HEK293 (cell line): ENCODE results near the gene OR56B1.

ENCODE experiments used
- CTCF ChIA-PET: fragments of 350-600 bp; formaldehyde crosslinking; extraction: SDS; loops from one replicate; lab custom pipeline; 2021; ENCODE audit warnings: antibody characterized with exemption; lab: Yijun Ruan, JAX
- POLR2A ChIA-PET: fragments of 300-600 bp; formaldehyde crosslinking; extraction: SDS; loops from one replicate; lab custom pipeline; 2020; ENCODE audit warnings: antibody characterized with exemption, inconsistent platforms; lab: Yijun Ruan, JAX
- H3K27ac ChIP-seq: fragments of 200-500 bp; sonication (Bioruptor generic); 2 replicates; pipeline ENCODE4 v1.5.1; 2014; ENCODE audit warnings: low read depth, low read length, control low read depth, inconsistent platforms; ENCODE audit errors: extremely low read depth
- H3K36me3 ChIP-seq, 2 experiments: fragments of 200-500 bp in 1 of 2; sonication (Bioruptor generic) in 1 of 2; 1 replicate in 1 of 2; 2 replicates in 1 of 2; pipeline ENCODE4 v1.5.1; 2014 to 2017; ENCODE audit warnings: inconsistent platforms in 2 of 2, low read length in 2 of 2; ENCODE audit not compliant: control insufficient read depth in 2 of 2, insufficient read depth in 1 of 2
- H3K4me1 ChIP-seq: fragments of 200-500 bp; sonication (Bioruptor generic); 2 replicates; pipeline ENCODE4 v1.5.1; 2014; ENCODE audit warnings: mild to moderate bottlenecking, low read length, inconsistent platforms; ENCODE audit not compliant: control insufficient read depth, insufficient read depth
- H3K4me3 ChIP-seq: 2 replicates; pipeline ENCODE4 v1.5.1; 2011; ENCODE audit warnings: low read depth, mild to moderate bottlenecking, control low read depth, low read length, moderate library complexity
- H3K9me3 ChIP-seq: fragments of 200-500 bp; sonication (Bioruptor generic); 2 replicates; pipeline ENCODE4 v1.5.1; 2014; ENCODE audit warnings: low read depth, low read length, inconsistent platforms; ENCODE audit not compliant: control insufficient read depth, insufficient read depth
- FEZF1 ChIP-seq: fragments of 450-650 bp; formaldehyde crosslinking; IDR thresholded peaks from 2 replicates; pipeline ENCODE4 v1.5.1; 2016; ENCODE audit warnings: missing biosample characterization, missing genetic modification characterization
- GLI4 ChIP-seq: fragments of 450-650 bp; formaldehyde crosslinking; IDR thresholded peaks from 2 replicates; pipeline ENCODE4 v1.5.1; 2016; ENCODE audit warnings: missing biosample characterization, missing genetic modification characterization
- IKZF3 ChIP-seq: fragments of 450-650 bp; IDR thresholded peaks from 2 replicates; pipeline ENCODE4 v1.5.0; 2018; ENCODE audit warnings: missing biosample characterization, mild to moderate bottlenecking, missing genetic modification characterization, moderate library complexity
- MZF1 ChIP-seq: fragments of 450-650 bp; formaldehyde crosslinking; IDR thresholded peaks from 2 replicates; pipeline ENCODE4 v1.5.1; 2017; ENCODE audit warnings: missing biosample characterization, missing genetic modification characterization, borderline replicate concordance
- OSR2 ChIP-seq: fragments of 450-650 bp; formaldehyde crosslinking; IDR thresholded peaks from 2 replicates; pipeline ENCODE4 v1.5.1; 2016; ENCODE audit warnings: missing biosample characterization, missing genetic modification characterization
- REPIN1 ChIP-seq: fragments of 450-650 bp; formaldehyde crosslinking; IDR thresholded peaks from 2 replicates; pipeline ENCODE4 v1.5.1; 2017; ENCODE audit warnings: missing biosample characterization, missing genetic modification characterization, low read depth
- ZBTB21 ChIP-seq: fragments of 450-650 bp; formaldehyde crosslinking; IDR thresholded peaks from 2 replicates; pipeline ENCODE4 v1.5.1; 2017; ENCODE audit warnings: missing biosample characterization, missing genetic modification characterization
- ZFP41 ChIP-seq: fragments of 450-650 bp; formaldehyde crosslinking; IDR thresholded peaks from 2 replicates; pipeline ENCODE4 v1.5.1; 2016; ENCODE audit warnings: missing biosample characterization, missing genetic modification characterization, borderline replicate concordance
- ZIC2 ChIP-seq: fragments of 450-650 bp; formaldehyde crosslinking; IDR thresholded peaks from 2 replicates; pipeline ENCODE4 v1.5.1; 2016; ENCODE audit warnings: missing biosample characterization, missing genetic modification characterization
- ZNF24 ChIP-seq: fragments of 450-650 bp; formaldehyde crosslinking; IDR thresholded peaks from 2 replicates; pipeline ENCODE4 v1.5.1; 2016; ENCODE audit warnings: missing biosample characterization, missing genetic modification characterization
- ZNF274 ChIP-seq, 2 experiments: fragments of 200-500 bp in 1 of 2; fragments of 450-650 bp in 1 of 2; sonication (Bioruptor generic) in 1 of 2; formaldehyde crosslinking in 1 of 2; IDR thresholded peaks; 2 replicates each; pipeline versions ENCODE4 v1.5.1 to v1.6.1; 2014 to 2016; ENCODE audit warnings: borderline replicate concordance in 1 of 2, inconsistent platforms in 1 of 2, low read length in 1 of 2, missing biosample characterization in 1 of 2, missing genetic modification characterization in 1 of 2
- ZNF280C ChIP-seq: fragments of 450-650 bp; formaldehyde crosslinking; IDR thresholded peaks from 2 replicates; pipeline ENCODE4 v1.5.1; 2016; ENCODE audit warnings: missing biosample characterization, missing genetic modification characterization
- ZNF394 ChIP-seq: fragments of 450-650 bp; formaldehyde crosslinking; IDR thresholded peaks from 2 replicates; pipeline ENCODE4 v1.5.1; 2016; ENCODE audit warnings: missing biosample characterization, missing genetic modification characterization, mild to moderate bottlenecking, moderate library complexity, borderline replicate concordance
- ZNF416 ChIP-seq: fragments of 450-650 bp; formaldehyde crosslinking; IDR thresholded peaks from 2 replicates; pipeline ENCODE4 v1.5.1; 2016; ENCODE audit warnings: missing biosample characterization, missing genetic modification characterization
- ZNF423 ChIP-seq: fragments of 450-650 bp; formaldehyde crosslinking; IDR thresholded peaks from 2 replicates; pipeline ENCODE4 v1.5.1; 2016; ENCODE audit warnings: missing biosample characterization, missing genetic modification characterization
- ZNF521 ChIP-seq: fragments of 450-650 bp; formaldehyde crosslinking; IDR thresholded peaks from 2 replicates; pipeline ENCODE4 v1.5.1; 2017; ENCODE audit warnings: missing biosample characterization, mild to moderate bottlenecking, missing genetic modification characterization
- ZNF596 ChIP-seq: fragments of 450-650 bp; IDR thresholded peaks from 2 replicates; pipeline ENCODE4 v1.5.0; 2018; ENCODE audit warnings: missing biosample characterization, mild to moderate bottlenecking, missing genetic modification characterization, moderate library complexity
- ZNF621 ChIP-seq: fragments of 450-650 bp; formaldehyde crosslinking; IDR thresholded peaks from 2 replicates; pipeline ENCODE4 v1.5.1; 2017; ENCODE audit warnings: missing biosample characterization, missing genetic modification characterization
- ZNF677 ChIP-seq: fragments of 450-650 bp; IDR thresholded peaks from 2 replicates; pipeline ENCODE4 v1.5.0; 2018; ENCODE audit warnings: missing biosample characterization, mild to moderate bottlenecking, missing genetic modification characterization, moderate library complexity
- ZNF704 ChIP-seq: fragments of 450-650 bp; formaldehyde crosslinking; IDR thresholded peaks from 2 replicates; pipeline ENCODE4 v1.5.1; 2016; ENCODE audit warnings: missing biosample characterization, missing genetic modification characterization
- TF ChIP-seq, protein P1 (sequence below): fragments of 450-650 bp; formaldehyde crosslinking; IDR thresholded peaks from 2 replicates; pipeline ENCODE4 v1.5.1; 2017; ENCODE audit warnings: missing biosample characterization, missing genetic modification characterization
- TF ChIP-seq, protein P2 (sequence below): fragments of 450-650 bp; formaldehyde crosslinking; optimal IDR thresholded peaks from 2 replicates; pipeline ENCODE3; 2016; ENCODE audit warnings: missing biosample characterization, mild to moderate bottlenecking, missing genetic modification characterization

Gene OR56B1

DNA sequence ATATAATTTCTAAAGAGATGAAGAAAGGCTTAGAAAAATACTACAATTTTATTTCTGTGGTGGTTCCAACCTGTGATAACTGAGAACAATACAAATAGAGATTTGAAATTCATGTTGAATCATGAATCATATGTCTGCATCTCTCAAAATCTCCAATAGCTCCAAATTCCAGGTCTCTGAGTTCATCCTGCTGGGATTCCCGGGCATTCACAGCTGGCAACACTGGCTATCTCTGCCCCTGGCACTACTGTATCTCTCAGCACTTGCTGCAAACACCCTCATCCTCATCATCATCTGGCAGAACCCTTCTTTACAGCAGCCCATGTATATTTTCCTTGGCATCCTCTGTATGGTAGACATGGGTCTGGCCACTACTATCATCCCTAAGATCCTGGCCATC, at the start of gene OR56B1:
OR56B1 (plus strand) TSS at position 53 of the 400 bp plus-strand sequence; CDS start at position 122, 69 bp downstream.
- Histone ChIP-seq H3K36me3 (no peaks in the 10 kb centered on the region), H3K4me1 (no peaks in the 10 kb centered on the region), H3K4me3 (no peak within 1 kb of the TSS), H3K9me3 (no peaks in the 10 kb centered on the region), H3K27ac (no peak within 1 kb of the TSS)
- ChIA-PET CTCF (no interaction called here), POLR2A (no interaction called here)
- TF ChIP-seq ZIC2 (tag by site-specific recombination) (no peak), ZNF423 (tag by site-specific recombination) (no peak), ZFP41 (tag by site-specific recombination) (no peak), IKZF3 (no peak), ZNF274 (IDR thresholded peaks at IDR 0.05; ENCODE audit: low read length) (no peak), ZNF274 (tag by site-specific recombination; IDR thresholded peaks at IDR 0.05; ENCODE audit: borderline replicate concordance) (no peak), ZNF596 (tag by site-specific recombination) (no peak), ZNF280C (tag by site-specific recombination) (no peak), ZNF24 (tag by site-specific recombination) (no peak), ZNF704 (no peak), REPIN1 (tag by site-specific recombination) (no peak), ZNF521 (tag by site-specific recombination) (no peak), OSR2 (no peak)
- TF ChIP-seq, protein P1, sequence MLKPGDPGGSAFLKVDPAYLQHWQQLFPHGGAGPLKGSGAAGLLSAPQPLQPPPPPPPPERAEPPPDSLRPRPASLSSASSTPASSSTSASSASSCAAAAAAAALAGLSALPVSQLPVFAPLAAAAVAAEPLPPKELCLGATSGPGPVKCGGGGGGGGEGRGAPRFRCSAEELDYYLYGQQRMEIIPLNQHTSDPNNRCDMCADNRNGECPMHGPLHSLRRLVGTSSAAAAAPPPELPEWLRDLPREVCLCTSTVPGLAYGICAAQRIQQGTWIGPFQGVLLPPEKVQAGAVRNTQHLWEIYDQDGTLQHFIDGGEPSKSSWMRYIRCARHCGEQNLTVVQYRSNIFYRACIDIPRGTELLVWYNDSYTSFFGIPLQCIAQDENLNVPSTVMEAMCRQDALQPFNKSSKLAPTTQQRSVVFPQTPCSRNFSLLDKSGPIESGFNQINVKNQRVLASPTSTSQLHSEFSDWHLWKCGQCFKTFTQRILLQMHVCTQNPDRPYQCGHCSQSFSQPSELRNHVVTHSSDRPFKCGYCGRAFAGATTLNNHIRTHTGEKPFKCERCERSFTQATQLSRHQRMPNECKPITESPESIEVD (tag by site-specific recombination), result no peak
- TF ChIP-seq, protein P2, sequence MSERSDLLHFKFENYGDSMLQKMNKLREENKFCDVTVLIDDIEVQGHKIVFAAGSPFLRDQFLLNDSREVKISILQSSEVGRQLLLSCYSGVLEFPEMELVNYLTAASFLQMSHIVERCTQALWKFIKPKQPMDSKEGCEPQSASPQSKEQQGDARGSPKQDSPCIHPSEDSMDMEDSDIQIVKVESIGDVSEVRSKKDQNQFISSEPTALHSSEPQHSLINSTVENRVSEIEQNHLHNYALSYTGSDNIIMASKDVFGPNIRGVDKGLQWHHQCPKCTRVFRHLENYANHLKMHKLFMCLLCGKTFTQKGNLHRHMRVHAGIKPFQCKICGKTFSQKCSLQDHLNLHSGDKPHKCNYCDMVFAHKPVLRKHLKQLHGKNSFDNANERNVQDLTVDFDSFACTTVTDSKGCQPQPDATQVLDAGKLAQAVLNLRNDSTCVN, result no peak

DNA sequence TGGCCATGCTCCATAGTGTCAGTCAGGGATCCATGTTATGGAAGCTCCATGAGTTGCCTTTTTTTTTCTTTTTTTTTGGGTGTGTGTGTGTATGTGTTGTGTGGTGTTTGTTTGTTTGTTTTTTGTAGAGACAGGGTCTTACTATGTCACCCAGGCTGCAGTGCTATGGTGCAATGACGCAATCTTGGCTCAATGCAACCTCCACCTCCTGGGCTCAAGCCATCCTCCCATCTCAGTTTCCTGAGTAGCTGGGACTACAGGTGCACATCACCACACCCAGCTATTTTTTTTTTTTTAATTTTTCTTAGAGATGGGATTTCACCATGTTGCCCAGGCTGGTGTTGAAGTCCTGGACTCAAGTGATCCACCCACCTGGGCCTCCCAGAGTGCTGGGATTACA, 47.8 kb upstream of the OR56B1 start:
- TF ChIP-seq ZNF621 (tag by site-specific recombination), result no peak
- TF ChIP-seq FEZF1 (tag by site-specific recombination), result no peak
- TF ChIP-seq ZNF677, result no peak
- TF ChIP-seq GLI4 (tag by site-specific recombination), result no peak
- no peak for TF ChIP-seq ZNF416 (tag by site-specific recombination)
- no peak for TF ChIP-seq ZBTB21 (tag by site-specific recombination)
- no peak for TF ChIP-seq MZF1
- TF ChIP-seq ZNF394 (tag by site-specific recombination), result no peak
- H3K4me1 ChIP-seq, result no peaks in the 10 kb centered on the region
- H3K9me3 ChIP-seq, result no peaks in the 10 kb centered on the region
- no peaks in the 10 kb centered on the region for H3K36me3 ChIP-seq
- POLR2A ChIA-PET, result interaction anchor here (1.0 kb wide), 1 partner anchor 93 kb away, joined by 4 read pairs; no protein-coding TSS in a partner anchor
- no peak overlapping the region for H3K4me3 ChIP-seq
- CTCF ChIA-PET, result interaction anchor here (0.6 kb wide), 1 partner anchor 408 kb away, joined by 3 read pairs; no protein-coding TSS in a partner anchor
- H3K27ac ChIP-seq, result no peak overlapping the region
